Right lobe of liver (tissue), 6 donors: ENCODE results near the gene FGF18. TPM values are rescaled to one million over a fixed set of nuclear protein-coding genes. Genes with fewer than 3 reads are reported as not detected.
A peak's percentile ranks its signal among the peaks of the same experiment; 100 is the strongest.

Experiments
- ATAC-seq, 4 donors: fragments of 200-7000 bp; cut with Tn5 transposase; one replicate each; pipeline ENCODE4 v1.9.1; 2020; ENCODE audit warnings: mild to moderate bottlenecking in 4 of 4, moderate library complexity in 4 of 4
- DNase-seq, 3 donors: peaks; one replicate each; pipeline ENCODE4 v3.0.0-alpha.2; 2020
- H3K27ac ChIP-seq, 3 donors: fragments of 200-600 bp; one replicate each; pipeline ENCODE4 v1.8.0; 2022
- H3K27me3 ChIP-seq, 2 donors: fragments of 200-600 bp; one replicate each; pipeline ENCODE4 v1.8.0; 2022
- H3K36me3 ChIP-seq, 4 donors: fragments of 200-600 bp; sonication (generic) in 1 of 4; one replicate each; pipeline versions ENCODE4 v1.5.1 to v1.8.0; 2017 to 2022; ENCODE audit warnings: control low read depth in 1 of 4
- H3K4me1 ChIP-seq, 4 donors: fragments of 200-600 bp; sonication (generic) in 1 of 4; one replicate each; pipeline versions ENCODE4 v1.5.1 to v1.8.0; 2017 to 2022; ENCODE audit warnings: control low read depth in 1 of 4
- H3K4me3 ChIP-seq, 3 donors: fragments of 200-600 bp; one replicate each; pipeline ENCODE4 v1.8.0; 2022
- H3K9me3 ChIP-seq, 4 donors: fragments of 200-600 bp; sonication (generic) in 1 of 4; one replicate each; pipeline versions ENCODE4 v1.5.1 to v1.8.0; 2017 to 2022; ENCODE audit warnings: control low read depth in 1 of 4
- POLR2A ChIP-seq: fragments of 450-650 bp; IDR thresholded peaks from one replicate; pipeline ENCODE4 v1.6.1; 2017; ENCODE audit warnings: antibody characterized with exemption, mild to moderate bottlenecking
- WGBS: methylation state at CpG from one replicate; pipeline ENCODE4 v1.1.6; 2018; ENCODE audit warnings: low coverage, low lambda C conversion rate; ENCODE audit not compliant: insufficient coverage; ENCODE audit errors: missing lambda C conversion rate; 5-methylcytosine and 5-hydroxymethylcytosine counted together
- intact Hi-C, 2 donors: fragments of 100-400 bp; cut with DNase I; formaldehyde crosslinking; loops; one replicate each; pipeline versions ENCODE4 v1.11.2 to v1.14.1; 2022
- total RNA-seq, 6 experiments: library from RNA; depleted of rRNA in 2 of 6; stranded (reverse); fragments of >200 nt in 2 of 6; fragmentation: NEBNext Ultra II Directional in 3 of 6; extraction: Animal tissue kit (Norgen Biotek cat#: 25700) in 3 of 6; gene quantifications; one replicate each; pipeline versions ENCODE4 v1.1.0 to v1.2.4, GENCODE V29; 2016 to 2023
- TF ChIP-seq, protein P1 (sequence below), 4 donors: fragments of 200-600 bp in 3 of 4; fragments of 450-650 bp in 1 of 4; IDR thresholded peaks; one replicate each; pipeline versions ENCODE4 v1.5.1 to v1.8.0; 2016 to 2022; ENCODE audit warnings: antibody characterized with exemption in 4 of 4, mild to moderate bottlenecking in 2 of 4
- donor health status: DM: no; HTN: yes; CAD: no.
- donor health status: DM: no; HTN: no; CAD: no.
- donor health status: DM: no; HTN: no; CAD: no.
- donor health status: DM: no; HTN: yes; CAD: no.
- donor health status: DM: no; HTN: yes; CAD: no.

Gene FGF18
- total RNA-seq, 6 experiments from 2014 or later: 0.12 TPM; not detected in 5

DNA sequence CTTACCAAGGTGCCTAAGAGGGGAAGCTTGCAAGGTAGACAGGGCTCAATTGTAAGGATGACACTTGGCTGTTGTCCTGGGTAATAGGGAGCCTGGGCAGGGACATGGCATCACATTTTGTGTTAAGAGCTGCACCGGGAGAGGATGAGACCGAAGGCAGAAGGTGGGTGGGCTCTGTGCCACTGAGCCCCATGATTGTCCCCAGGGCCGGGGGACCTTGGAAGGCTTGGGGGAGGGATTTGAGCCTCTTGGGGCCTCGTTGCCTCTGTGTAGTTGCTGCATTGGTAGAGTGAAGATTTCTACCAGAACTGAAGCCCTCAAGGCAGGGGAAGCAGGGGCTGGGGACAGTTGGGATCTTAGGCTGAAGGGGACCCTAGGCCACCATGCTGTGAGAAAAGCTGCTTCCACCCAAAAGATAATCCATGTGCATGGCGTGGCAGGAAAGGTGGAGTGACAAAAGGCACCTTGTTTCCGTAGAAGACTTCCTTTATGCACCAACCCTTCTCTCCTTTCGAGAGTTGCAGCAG lies 11.9 kb downstream of the FGF18 start:
- TF ChIP-seq, protein P1, sequence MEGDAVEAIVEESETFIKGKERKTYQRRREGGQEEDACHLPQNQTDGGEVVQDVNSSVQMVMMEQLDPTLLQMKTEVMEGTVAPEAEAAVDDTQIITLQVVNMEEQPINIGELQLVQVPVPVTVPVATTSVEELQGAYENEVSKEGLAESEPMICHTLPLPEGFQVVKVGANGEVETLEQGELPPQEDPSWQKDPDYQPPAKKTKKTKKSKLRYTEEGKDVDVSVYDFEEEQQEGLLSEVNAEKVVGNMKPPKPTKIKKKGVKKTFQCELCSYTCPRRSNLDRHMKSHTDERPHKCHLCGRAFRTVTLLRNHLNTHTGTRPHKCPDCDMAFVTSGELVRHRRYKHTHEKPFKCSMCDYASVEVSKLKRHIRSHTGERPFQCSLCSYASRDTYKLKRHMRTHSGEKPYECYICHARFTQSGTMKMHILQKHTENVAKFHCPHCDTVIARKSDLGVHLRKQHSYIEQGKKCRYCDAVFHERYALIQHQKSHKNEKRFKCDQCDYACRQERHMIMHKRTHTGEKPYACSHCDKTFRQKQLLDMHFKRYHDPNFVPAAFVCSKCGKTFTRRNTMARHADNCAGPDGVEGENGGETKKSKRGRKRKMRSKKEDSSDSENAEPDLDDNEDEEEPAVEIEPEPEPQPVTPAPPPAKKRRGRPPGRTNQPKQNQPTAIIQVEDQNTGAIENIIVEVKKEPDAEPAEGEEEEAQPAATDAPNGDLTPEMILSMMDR (IDR thresholded peaks at IDR 0.05): no peak
- no peak for TF ChIP-seq POLR2A
- DNase-seq: peak in 1 of 3 donors; percentile 15
- no peak for ATAC-seq
- intact Hi-C loops: no loop called here
- no peaks in the 10 kb centered on the region for H3K36me3 ChIP-seq
- H3K4me3 ChIP-seq: no peak overlapping the region
- no peaks in the 10 kb centered on the region for H3K27me3 ChIP-seq
- 83% methylated on average over 2 of the region's 7 CpGs for WGBS
- no peaks in the 10 kb centered on the region for H3K9me3 ChIP-seq
- no peak overlapping the region for H3K27ac ChIP-seq
- H3K4me1 ChIP-seq: no peaks in the 10 kb centered on the region

DNA sequence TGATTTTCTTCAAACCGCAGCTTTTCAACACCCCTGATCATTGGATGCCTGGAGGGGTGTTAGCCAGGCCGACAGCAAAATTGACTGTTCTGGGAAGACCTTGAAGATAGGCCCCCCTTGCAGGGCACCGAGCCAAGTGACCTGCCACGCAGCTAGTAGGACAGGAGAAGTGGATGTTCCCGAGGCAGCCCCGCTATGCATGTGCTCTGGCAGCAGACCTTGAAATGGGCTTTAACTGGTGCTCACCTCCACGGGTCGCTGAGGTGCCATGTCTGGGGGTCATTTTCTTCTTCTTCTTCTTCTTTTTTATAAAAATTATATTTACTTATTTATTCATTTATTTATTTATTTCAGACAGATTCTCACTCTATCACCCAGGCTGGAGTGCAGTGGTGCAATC lies 12.6 kb downstream of the FGF18 start:
- H3K36me3 ChIP-seq: no peaks in the 10 kb centered on the region
- no peaks in the 10 kb centered on the region for H3K9me3 ChIP-seq
- H3K27ac ChIP-seq: no peak overlapping the region
- no peak overlapping the region for H3K4me3 ChIP-seq
- intact Hi-C loops: no loop called here
- DNase-seq (no peak), ATAC-seq (no peak)
- no peaks in the 10 kb centered on the region for H3K4me1 ChIP-seq
- no peaks in the 10 kb centered on the region for H3K27me3 ChIP-seq
- 73% methylated on average over 5 of the region's 8 CpGs for WGBS
- TF ChIP-seq, protein P1 (IDR thresholded peaks at IDR 0.05): no peak
- TF ChIP-seq POLR2A: no peak

DNA sequence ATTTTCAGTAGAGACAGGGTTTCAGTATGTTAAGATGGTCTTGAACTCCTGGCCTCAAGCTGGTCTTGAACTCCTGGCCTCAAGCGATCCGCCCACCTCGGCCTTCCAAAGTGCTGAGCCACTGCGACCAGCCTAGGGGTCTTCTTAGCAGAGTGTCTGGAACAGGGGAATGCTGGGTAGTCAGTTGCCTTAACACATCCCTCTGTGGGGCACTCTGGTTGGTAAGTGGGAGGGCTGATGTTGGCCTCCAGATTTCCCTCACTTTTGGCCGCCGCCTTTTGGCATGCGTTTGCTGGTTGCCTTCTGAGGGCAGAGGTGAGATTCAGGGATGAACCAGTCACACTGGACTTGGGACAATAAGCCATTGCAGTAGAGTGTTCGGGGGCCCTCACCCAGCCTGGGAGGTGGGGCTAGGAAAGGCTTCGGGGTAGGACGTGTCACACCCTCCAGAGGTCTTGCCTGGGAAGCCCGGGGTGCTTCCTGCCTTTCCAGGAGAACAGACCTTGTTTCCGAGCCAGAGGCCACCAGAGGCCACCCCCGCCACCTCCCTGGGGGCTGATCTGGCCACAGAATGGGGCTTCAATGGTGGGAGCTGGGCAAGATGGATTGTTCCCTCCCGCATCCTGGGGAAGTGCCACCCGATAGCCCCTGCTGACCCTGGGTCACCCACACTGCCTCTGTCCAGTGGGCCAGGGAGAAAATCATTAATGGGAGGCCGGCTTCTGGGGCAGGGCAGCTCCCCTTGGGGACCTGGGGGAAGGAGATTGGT lies 13.3 kb downstream of the FGF18 start:
- no peak for TF ChIP-seq POLR2A
- TF ChIP-seq, protein P1 (IDR thresholded peaks at IDR 0.05): no peak
- ATAC-seq (peak in 1 of 4 donors; percentile 7), DNase-seq (no peak)
- H3K27me3 ChIP-seq: no peaks in the 10 kb centered on the region
- H3K27ac ChIP-seq: no peak overlapping the region
- no peaks in the 10 kb centered on the region for H3K9me3 ChIP-seq
- intact Hi-C loops: no loop called here
- H3K4me3 ChIP-seq: no peak overlapping the region
- H3K36me3 ChIP-seq: no peaks in the 10 kb centered on the region
- WGBS: 71% methylated on average over 9 of the region's 16 CpGs
- no peaks in the 10 kb centered on the region for H3K4me1 ChIP-seq

DNA sequence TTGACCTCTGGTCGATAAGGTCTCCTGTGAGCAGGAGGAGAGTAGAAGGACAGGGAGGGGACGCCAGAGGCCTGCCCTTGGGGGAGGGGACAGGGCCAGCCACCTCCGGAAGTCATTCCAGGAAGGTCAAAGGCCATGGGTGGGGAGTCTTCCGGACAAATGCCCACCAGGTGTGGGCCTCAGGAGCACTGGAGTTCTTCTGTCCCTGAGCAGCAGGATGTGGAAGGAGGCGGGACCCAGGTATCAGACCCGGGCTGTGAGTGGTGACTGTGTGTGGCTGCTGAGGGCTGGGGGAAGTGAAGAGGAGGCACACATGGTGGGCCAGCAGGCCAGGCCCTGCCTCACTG lies 13.9 kb downstream of the FGF18 start:
- DNase-seq (no peak), ATAC-seq (peak in 1 of 4 donors; percentile 8)
- H3K9me3 ChIP-seq: no peaks in the 10 kb centered on the region
- 18% methylated on average over 2 of the region's 6 CpGs for WGBS
- H3K4me3 ChIP-seq: no peak overlapping the region
- no peaks in the 10 kb centered on the region for H3K36me3 ChIP-seq
- TF ChIP-seq, protein P1 (IDR thresholded peaks at IDR 0.05): no peak
- no peak overlapping the region for H3K27ac ChIP-seq
- intact Hi-C loops: no loop called here
- no peaks in the 10 kb centered on the region for H3K4me1 ChIP-seq
- H3K27me3 ChIP-seq: no peaks in the 10 kb centered on the region
